Mesenteric fat pad (tissue), 1 donor: ENCODE results near the gene SKI. TPM values are rescaled to one million over a fixed set of nuclear protein-coding genes. Genes with fewer than 3 reads are reported as not detected.

Experiments used
- DNase-seq: peaks from one replicate; pipeline ENCODE4 v3.0.0-alpha.2; 2020; ENCODE audit warnings: low spot score
- total RNA-seq: library from RNA; stranded (reverse); fragmentation: NEBNext Ultra II Directional; extraction: Animal tissue kit (Norgen Biotek cat#: 25700); gene quantifications from one replicate; pipeline ENCODE4 v1.2.1, GENCODE V29; 2021
- donor health status: DM: yes; HTN: yes; CAD: no.

The SKI gene
- total RNA-seq, 1 donor from 2014 or later: 101 TPM

DNA sequence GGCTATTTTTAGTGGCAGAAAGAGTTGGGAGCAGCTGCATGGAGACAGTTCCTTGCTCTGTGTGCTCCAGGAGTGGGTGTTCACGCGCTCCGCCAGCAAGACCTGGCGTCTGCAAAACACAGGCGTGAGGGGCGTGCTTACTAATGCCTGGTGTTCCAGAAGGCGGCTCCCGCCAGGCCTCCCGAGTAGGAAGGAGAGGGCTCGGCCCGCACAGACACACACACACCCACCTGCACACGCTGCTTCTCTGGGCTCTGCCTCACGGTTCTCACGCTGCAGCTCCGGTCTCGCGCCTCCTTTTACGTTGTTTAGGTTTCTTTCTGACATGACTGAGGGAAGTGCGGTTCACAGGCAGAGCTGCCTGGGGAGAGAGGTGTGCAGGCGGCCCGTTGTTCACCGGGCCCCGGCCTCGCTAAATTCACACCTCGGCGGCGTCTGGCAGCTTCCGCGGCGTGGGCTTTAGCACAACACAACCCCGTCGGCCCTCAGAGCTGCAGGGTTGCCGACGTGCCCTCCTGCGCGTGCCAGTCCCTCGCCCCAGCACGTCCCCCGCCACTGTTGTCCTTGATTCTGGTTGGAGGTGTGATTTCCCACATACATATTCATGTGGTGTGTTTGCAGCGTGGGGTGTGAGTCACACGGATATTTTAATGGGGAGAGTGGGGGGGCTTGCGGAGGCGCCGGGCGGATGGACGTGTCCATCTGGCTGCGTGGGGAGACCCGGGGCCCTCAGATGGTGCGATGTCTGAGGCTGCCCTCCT, 77.0 kb downstream of the SKI start:
- no peak for DNase-seq

DNA sequence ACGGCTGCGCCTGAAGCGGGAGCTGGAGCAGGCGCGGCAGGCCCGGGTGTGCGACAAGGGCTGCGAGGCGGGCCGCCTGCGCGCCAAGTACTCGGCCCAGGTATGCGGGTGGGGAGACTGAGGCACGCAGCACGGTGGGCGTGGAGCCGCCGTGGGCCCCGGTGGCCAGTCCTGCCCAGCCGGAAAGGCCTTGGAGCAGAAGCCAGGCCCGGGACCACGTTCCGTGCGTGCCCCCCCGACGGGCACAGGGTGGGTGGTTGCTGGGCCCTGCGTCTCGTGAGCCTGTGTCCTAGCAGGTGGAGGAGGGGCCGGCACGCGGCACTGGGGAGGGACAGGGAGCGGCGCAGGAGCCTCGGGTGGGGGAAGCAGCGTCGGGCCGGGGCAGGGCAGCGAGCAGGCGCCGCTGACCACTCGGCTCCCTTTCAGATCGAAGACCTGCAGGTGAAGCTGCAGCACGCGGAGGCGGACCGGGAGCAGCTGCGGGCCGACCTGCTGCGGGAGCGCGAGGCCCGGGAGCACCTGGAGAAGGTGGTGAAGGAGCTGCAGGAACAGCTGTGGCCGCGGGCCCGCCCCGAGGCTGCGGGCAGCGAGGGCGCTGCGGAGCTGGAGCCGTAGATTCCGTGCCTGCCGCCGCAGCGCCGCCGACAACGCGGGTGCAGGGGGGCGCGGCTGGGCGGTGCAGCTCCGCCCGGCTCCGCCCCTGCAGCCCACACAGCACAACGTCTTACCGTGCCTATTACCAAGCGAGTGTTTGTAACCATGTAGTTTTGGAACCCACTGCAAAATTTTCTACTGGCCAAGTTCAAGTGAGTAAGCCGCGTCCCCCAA, 78.2 kb downstream of the SKI start:
- DNase-seq: no peak

DNA sequence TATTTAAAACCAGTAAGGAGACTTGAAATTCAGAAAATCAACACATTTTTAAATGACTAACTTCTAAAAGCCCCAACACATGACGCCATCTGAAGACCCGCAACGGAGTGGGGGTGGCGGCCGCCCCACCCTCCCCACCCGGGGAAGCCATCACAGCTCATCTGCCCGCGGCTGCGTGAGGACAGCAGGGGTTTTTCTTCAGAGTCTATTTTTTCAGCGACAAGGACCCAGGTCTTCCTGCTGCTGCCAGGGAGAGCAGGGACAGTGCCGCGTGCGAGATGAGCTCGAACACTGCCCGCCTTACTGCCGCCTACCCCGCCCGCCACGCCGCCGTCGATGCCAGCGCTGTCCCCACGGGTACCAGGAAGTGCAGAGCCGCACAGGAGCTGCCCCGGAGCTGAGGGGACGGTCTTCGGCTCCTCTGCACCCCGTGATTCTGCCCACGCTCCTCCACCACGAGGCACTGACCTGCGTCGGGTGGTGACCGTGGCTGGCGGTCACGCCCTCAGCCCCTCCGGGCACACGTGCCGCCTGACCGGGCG, 79.0 kb downstream of the SKI start:
- no peak for DNase-seq

DNA sequence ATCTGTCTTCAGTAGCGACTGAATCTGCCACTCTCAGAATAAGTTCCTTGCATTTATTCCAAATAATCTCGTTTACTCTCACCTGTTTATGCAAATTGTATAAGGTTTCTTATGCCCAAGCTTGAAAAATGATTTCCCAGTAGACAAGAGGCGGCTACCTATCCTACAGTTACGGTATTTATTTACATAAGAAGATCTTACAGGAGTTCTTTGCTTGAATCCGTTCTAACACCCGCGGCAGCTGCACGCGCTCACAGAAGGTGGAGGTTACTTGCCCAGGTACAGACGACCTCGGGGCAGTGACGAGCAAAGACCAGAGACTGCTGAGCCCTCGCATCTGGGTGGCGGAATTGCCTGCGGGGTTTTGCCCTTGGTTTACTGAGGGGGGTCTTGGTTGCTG, 79.9 kb downstream of the SKI start:
- no peak for DNase-seq

DNA sequence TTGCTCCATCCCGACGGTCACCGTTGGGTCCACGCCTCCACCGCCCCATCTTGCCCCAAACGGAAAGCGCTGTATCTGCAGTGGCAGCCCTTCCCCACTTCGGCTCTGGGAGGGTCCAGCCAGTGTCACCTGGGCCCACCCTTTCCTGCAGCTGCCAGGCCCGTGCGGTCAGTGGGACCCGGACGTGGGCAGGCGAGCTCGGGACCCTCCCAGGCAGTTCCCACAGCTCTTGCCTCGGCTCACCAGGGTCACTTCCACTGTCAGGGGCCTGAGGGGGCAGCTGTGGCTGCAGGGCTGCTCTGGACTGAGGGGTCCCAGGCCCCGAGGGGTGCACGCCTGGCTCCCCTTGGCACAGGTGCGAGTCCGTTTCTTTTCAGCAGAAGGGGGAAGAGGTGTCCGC, 80.7 kb downstream of the SKI start:
- DNase-seq: no peak

DNA sequence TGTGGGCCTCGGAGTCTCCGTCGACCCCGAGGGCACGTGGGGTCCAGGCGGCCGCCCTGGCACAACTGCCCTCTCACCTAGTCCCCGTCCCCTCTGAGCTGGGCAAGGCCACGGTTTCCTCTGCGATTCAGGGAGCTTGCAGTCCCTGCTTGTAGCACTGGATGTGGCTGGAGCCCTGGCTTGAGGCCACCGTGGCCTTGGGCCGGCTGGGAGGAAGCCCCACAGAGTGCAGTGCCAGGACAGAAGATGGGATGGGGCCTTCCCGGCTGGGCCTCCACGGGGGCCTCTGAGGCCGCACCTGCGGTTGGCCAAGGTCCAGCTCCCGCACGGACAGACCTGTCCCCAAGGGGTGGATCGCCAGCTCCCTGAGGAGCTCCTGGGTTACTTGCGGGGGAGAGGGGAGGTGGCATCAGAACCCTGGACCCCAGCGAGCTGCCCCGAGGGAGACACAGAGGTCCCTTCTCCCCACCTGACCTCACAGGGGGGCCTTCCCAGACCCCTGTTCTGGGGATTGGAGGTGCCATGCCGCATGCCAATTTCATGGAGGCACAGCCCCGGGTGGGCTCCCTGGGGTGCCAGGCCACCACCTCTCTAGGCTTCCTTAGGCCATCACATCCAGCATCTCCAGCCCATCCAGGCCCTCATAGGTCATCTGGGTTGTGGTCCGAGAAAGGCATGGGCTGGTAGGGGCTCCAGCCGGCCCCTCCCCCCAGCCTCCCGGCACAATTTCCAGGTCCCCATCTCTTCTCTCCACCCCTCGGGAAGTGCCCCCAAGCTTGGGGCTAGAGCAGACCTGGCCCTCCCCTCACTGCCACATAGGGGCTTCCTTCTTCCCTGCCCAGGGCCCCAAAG, 82.4 kb downstream of the SKI start:
- no peak for DNase-seq

DNA sequence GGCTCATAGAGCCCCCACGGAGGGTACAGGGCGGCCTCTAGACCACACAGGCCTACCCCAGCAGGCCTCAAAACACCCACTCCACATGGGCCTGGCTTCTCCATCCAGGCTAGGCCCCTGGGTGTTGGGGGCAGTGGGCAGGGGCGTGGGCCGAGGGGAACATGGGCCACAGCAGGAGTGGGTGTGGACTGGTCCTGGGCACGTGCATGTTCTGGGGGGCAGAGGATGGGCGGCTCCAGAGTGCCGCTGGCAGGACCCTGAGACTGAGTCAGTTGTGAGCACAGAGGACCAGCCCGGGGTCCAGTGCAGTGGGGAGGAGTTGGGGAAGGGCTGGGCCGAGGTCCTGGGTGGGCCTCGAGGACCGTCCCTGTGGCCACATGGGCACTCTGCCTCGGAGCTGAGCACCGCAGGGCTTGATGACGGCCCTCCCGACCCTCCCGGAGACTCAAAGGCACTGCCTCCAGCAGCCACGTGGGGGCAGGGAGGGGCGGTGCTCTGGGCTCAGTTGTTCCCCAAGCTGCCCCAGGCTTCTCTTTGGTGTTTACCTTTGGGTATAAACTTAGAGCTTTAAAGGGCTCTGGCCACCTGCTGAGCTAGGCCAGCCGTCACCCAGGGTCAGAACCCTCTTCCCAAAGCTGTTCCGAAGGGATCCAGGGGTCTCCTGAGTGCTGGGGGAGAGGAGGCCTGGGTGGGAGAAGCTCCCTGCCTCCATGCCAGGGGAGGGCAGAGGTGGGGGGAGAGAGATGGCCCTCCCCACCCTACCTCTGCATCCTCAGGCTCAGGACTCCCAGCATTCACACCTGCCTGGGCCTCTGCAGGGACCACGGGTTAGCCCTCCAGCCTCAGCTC, 83.3 kb downstream of the SKI start:
- DNase-seq: no peak

DNA sequence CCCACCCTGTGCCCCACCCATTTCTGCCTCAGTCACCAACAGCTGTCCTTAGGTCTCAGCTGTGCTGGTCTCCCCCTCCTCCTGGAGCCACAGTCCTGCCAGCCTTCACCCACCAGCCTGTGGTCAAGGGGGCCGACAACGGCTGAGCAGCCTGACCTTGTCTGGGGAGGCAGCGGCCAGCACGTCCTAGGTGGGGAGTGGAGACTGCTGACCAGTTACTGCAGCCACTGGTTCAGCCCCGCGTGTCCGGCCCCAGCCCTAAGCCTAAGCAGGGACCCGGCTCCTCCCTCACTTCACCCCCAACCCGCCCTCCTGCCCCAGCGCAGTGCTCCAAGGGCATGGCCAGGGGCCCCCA, 84.0 kb downstream of the SKI start:
- DNase-seq: no peak

DNA sequence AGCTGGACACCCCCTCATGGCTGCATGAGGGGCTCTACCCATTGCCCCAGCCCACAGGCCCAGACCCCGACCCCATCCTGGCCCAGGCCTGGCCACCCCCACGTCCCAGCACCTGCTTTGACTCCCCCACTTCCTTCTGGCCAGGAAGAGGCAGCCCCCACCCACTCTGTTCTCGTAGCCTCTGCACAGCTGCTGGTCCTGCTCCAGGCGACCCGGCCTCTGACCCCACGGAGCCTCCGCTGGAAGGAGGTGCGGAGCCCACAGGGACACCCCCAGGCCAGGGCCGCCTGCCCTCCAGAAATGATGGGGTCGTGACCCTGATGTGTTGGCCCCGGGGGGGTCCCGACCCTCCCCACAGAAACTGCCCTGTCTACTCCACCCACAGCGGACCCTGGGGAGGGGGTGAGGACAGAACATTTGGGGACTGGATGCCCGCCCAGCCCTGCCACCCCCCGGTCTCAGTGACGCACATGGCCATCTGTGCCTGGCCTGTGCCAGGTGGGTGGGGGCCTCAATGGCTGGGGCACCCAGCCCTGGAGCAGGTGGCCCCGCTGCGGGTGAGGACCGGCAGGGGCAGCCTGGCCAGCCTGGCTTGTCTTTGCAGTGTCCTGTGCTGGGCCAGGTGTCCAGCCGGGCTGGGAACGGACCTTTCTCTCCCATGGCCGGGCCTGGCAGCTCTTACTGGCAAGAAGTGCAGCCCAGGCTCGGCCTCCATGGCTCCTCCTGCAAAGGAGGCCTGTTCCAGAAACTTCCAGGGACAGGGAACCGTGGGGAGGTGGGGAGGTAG, 84.6 kb downstream of the SKI start:
- no peak for DNase-seq

DNA sequence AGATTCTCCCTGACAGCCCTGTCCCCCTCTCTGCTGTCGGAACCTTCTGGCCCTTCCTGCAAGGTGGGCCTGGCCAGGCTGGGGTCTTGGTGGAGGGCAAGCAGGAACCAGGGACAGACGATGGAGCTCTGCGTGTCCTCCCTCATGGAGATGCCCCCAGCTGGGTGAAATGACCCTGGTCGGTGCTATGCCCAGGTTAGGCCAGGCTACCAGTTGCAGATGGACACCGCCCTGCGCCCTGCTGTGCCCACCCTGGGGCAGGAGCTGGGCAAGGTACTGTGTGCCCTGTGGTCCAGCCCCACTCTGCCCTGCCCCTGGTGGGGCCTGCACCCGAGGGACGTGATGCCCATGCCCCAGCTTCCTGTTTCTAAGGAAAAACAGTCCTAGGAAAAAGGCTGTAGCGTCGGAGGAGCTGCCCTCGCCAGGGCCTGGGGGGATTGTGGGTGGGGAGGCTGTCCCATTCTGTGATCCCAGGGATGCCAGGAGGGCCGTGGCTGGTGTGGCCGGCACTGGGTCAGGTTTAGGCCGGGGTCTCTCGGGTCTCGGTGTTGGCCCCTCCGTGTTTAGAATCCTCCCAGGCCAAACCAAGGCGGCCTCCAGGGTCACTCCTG, 85.6 kb downstream of the SKI start:
- DNase-seq: no peak

DNA sequence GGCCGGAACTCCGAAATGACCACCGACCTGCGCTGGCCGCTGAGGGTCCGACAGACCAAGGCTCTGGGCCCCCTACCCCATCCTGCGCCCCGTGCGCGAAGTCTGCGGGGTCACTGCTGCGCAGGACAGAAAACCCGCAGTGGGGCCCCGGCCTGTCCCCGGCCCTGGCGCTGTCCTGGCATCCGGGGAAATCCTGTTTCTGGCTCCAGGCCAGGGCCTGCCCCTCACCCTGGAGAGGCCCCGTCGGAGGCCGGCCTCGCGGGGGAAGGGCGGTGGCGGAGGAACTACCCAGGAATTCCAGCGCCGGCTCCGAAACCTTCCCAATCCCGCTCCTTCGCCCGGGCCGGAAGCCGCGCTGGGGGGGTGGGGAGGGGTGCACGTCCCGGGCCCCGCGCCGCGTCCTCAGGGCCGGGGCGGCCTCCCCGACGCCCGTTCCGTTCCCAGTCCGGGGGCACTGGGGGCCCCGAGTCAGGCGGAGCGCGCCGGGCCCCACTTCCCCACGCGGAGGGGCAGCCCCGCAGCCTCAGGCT, 86.2 kb downstream of the SKI start:
- no peak for DNase-seq

DNA sequence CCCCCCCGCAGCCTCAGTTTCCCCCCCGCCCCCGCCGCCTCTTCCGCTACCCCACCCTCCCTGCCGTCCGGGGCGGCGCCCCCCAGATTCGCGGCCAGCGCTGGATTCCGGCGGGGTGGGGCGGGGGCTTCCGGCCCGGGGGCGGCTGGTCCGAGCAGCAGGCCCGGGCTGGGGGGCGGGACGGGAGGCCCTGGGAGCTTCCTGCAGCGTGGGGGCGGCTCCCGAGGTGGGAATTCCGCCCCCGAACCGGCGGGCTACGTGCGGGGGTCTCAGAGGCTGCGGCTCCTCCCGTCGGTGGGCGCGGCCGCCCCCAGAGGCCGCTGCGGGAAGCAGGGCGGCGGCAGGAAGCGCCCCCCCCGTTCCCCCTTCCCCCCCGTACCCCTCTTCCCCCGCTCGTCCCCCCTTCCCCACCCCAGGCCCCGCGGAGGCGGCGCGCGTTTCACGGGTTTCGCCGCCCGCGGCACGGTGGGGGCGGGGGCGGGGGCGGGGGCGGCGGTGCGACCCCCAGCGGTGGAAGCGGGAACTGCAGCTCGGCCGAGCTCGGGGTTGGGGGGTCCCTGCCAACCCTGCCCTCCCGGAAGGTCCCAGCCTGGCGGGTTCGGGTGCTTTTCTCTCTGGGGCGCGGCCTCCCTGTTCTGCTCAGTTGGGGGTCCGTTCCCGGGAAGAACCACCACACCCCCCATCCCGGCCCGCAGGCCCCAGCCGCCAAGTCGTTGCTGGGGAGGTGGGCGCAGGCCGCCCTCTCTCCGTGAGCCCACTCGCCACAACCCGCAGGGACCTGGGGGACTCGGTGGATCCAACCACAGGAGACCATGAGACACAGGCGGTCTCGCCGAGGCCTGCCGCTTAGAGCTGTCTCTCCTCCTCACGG, 86.9 kb downstream of the SKI start:
- no peak for DNase-seq

DNA sequence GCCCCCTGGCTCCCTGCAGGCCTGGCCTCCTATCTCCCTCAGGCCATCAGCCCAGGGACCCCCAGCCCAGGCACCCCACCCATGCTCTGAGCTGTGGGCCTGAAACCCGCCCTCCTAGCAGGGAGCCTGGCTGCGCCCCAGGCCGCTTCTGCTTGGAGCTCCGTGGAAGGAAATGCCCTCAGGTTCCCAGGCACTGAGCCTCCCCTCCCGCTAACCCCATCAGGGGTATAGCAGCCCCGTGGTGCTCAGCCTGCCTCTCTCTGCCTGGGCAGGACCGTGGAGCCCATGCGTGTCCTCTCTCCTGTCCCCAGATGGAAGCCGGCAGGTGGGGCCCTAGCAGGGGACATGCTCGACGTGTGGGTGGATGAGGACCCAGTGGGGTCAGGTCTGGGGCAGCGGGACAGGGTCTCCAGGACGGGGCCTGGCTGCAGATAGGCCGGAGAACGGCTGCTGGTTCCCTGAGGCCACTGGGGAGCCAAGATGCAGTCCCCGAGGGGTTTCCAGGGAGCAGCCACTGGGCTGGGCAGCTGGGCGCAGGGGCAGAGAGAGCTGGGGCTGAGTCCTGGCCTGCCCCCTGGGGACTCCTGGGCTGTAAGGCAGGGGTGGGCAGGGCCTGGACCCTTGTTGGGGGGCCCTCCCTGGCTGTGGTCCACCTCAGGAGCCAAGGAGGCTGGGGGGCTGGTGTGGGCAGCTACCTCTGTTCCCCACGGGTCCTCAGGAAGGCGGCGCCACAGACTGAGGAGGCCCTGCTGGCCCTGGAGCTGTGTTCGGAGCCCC, 87.7 kb downstream of the SKI start:
- no peak for DNase-seq

DNA sequence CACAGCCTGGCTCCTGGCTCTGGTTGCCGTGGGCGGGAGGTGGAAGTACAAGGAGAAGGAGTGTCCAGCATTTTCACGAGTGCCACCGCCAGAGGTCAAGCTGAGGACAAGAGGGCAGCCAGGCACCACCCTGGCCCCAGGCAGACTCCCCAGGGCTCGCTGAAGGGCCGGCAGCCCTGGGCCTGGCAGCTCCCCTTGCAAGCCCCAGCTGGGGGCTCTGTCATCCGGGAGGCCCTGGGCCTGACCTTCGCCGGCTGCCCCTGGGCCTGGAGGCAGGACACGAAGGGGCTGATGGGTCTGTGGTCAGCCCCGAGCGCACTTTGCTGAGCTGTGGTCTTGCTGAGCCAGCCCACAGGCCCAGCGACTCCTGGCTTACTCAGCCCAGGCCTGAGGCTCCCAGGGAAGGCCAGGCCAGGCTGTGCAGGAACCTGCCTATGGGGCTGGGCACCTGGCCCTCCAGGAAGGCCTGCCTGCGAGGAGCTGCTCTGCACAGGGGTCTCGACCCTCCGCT, 88.4 kb downstream of the SKI start:
- no peak for DNase-seq

DNA sequence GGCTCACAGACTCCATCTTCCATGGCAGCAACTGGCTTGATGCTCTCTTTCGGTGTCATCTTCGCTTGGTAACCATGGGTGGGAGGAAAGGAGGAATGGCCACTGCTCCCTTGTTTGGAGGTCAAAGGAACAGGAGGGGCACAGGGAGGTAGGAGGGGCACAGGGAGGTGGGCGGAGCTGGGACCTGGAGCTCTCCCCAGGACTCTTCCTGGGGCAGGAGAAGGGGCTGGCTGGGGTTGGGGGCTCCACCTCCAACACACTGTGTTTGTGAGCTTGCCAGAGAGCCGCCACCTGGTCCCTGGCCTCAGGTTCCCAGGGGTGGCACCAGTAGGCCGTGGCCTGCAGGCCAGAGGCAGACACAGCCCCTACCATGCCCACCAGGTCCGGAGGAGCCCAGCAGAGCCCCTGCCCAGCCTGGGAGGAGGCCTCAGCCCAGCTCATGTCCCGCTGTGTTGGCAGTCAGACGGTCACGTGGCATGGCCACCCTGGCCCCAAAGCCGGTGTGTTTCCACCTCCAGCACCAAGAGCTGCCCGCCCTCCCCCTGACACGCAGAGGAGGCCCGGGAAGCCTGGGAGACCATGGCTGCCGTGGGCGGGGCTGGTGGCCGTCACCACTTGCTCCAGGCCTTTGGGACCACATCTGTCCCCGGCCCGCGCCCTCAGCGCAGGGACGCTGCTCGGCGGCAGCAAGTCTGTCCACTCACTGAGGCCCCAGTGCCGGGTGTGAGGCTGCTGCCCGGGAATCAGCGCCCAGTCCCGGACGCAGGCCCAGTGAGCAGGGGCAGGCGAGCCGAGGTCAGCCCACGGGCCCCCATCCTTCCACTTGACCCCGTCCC, 89.3 kb downstream of the SKI start:
- no peak for DNase-seq
